HG02852 (cell line): ENCODE data around the gene GNB1L.

Experiments used
- ATAC-seq: cut with Tn5 transposase; IDR thresholded peaks from one replicate; pipeline ENCODE4 v1.9.1; 2021; ENCODE audit warnings: mild to moderate bottlenecking, moderate library complexity; ENCODE audit not compliant: unreplicated experiment

GNB1L gene

GRCh38 chr22:19877626-19878339, 23.1 kb upstream of the GNB1L start:
- ATAC-seq = no peak

DNA sequence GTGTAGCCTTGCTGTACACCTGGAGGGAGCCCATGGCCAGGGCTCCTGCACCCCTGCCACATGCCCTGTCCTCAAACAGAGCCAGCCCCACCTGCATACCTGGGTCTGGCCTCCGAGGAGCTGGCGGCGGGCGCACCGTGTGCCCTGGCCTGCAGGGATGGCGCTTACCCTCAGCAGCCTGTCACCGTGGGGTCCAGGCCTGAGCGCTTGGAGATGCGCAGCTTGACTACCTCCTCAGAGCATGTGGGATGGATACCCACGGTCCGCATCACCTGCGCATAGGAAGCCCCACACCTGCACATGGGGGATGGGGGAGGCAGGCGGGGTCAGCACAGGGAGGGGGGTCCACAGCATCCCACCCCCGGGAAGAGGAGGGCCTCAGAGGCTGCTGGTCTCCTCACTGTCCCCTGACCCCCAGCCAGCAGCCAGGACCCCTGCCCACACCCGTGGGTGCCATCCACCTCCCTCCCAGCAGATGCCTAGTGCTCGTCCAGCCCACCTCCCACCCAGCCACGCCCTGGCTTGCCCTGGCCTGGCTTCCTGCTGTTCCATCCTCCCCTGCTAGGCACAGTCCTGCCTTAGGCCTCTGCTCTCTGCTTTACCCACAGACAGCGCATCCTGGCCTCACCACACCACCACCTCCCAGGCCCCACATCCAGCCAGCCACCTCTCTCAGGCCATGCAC, 22.4 kb upstream of the GNB1L start:
- ATAC-seq = no peak

DNA sequence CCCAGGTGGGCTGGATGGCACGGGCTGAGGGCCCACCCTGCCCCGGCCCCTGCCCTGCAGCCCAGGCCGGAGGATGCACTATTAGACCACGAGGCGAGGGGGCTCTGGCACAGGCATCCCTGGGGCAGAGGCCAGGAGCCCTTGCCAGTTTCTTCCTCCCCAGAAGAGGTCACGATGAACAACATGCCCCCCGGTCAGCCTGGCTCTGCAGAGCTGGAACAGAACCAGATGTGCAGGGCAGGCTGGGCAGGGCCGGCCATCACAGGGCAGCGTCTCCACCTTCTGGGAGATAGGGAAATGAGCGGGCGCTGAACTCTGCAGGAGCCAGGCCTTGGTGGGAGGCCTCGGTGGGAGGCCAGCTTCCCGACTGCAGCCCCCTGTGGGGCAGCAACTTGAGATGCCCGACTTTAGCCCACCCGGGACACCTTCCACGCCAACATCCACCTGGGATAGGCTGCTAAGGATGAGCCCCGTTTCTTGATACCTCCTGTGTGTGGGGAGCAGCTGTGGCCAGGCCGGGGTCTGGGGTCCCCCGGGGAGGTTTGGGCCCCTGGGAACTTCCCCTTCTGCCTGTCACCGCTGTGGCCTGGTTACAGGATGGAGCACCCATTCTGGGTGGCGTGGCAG, 21.8 kb upstream of the GNB1L start:
- no peak for ATAC-seq

- no peak for ATAC-seq
These were observed 21.0 kb upstream of the GNB1L start for GRCh38 chr22:19875531-19876313.

GRCh38 chr22:19875061-19875530, 20.4 kb upstream of the GNB1L start:
- ATAC-seq = no peak

DNA sequence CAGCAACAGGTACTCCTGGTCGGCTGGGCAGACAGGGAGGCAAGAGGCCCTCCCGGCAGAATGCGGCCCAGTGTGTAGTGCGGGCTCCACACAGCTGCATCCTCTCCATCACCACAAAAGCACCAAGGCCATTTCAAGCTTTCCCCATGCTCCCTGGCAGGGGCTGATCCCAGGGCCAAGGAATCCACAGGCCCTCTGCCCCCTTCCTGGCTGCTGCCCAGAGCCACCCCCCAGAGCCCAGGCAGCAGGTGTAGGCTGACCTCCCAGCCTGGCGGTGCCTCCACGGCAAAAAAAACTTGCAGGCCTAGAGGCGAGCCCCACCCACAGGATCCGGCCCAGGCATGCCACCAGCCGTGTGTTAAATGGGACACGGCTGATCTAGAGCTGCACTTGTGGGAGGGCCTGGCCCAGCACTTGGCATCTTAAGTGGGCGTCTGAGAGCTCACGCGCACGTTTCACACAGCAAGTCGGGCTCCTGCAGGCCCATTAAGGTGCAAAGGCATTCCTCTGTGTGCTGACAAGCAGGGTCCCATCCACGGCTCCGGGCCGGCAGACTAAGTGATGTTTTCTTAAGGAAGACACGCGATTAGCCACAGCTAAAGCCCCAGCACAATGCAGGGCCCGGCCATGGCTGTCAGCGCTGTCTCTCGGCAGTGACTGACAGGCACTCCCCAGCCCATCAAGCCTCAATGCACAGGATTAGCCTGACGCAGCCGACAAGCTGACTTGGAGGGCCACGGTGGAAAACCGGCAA, 19.8 kb upstream of the GNB1L start:
- no peak for ATAC-seq

GRCh38 chr22:19873960-19874306, 19.3 kb upstream of the GNB1L start:
- no peak for ATAC-seq

DNA sequence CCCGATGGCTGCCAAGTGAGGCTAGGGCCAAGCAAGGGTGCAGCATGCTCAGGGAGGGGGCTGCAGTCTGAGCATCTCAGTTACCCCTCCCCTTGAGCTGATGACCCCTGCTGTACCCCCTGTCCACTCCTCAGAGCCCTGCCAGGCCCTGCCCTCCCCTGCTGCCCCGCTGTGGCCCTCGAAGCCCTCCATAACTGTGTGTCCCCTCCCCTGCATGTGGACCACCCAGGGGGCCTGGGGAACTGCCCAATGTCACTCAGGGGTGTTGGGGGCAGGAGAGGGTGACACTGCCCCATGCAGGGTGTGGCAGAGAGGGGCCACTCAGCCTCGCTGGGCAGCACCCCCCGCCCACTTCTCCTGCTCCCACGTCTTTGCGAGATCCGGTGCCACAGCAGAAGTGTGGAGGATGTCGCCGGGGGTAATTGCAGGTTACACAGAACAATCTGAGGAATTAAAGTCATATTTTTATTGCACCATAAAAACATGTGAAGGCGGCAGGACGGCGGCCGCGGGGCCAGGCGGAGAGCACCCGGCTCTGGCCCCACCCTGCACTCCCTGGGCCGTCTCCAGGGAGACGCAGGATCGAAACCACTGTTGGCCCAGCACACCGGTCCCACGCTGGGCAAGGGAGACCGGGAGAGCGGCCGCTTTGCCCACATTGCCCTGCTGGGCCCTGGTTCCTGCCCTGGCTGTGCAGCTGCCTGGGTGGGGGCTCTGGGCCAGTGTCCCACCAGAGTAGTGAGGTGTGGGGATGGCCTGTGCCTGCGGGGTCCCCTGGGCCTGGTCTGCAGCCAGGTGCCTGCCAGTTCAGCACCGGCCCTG, 18.7 kb upstream of the GNB1L start:
- ATAC-seq = no peak

DNA sequence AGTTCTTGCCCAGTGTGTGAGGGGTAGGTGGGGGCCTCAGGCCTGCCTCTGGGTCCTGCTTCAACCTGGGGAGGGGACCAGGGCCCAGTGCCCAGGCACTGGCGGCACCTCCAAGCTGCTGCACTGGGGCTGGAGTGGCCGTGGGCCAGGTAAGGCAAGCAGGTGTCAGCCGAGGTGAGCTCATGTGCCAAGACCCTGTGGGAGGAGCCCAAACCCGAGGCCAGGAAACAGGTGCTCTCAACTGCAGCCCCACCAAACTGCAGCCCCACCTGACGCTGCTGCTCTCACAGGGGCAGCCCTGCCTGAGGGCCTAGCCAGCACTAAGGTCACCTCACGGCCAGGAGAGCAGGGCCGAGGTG, 18.1 kb upstream of the GNB1L start:
- ATAC-seq = no peak

DNA sequence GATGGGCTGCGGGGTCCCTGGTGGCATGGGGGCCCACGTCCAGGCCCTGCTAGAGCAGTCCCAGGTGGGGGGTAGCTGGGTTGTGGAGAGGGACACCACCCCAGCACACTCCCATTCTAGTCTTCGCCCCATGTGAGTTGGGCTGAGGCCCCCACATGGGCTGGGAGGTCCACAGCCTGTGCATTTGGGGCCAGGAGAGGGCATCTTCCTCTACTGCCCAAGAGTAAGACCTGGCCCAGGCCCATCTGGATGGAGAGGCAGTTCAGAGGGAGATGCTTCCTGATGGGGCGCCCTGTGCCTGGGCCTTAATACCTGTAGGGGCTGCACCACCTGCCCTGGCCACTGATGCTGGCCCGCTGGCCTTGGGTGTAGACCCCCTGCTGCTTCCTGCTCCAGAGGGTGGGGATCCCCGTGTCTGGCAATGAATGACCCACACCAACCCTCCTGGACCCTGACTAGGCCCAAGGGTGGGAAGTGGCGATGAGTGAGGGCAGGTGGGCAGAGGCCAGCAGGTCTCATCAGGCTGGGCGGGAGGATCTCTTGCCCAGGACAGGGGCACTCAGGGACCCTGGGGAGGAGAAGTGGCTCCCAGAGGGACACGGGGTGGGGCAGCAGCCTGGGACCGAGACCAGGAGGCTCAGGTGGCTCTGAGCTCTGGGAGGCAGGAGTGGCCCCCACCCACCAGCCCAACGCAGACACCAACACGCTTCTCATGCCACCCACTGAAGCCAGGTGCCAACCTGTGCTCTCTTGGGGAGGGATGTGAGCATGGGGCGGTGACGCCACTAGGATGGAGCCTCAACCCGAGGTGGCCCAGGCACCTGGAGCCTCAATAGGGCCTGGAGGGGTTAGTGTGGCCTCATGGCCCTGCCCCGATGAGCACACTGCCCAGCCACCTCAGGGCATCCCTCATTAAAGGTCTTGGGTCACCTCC, 17.4 kb upstream of the GNB1L start:
- ATAC-seq = no peak

- no peak for ATAC-seq
These were observed 16.6 kb upstream of the GNB1L start for GRCh38 chr22:19871023-19871844.

DNA sequence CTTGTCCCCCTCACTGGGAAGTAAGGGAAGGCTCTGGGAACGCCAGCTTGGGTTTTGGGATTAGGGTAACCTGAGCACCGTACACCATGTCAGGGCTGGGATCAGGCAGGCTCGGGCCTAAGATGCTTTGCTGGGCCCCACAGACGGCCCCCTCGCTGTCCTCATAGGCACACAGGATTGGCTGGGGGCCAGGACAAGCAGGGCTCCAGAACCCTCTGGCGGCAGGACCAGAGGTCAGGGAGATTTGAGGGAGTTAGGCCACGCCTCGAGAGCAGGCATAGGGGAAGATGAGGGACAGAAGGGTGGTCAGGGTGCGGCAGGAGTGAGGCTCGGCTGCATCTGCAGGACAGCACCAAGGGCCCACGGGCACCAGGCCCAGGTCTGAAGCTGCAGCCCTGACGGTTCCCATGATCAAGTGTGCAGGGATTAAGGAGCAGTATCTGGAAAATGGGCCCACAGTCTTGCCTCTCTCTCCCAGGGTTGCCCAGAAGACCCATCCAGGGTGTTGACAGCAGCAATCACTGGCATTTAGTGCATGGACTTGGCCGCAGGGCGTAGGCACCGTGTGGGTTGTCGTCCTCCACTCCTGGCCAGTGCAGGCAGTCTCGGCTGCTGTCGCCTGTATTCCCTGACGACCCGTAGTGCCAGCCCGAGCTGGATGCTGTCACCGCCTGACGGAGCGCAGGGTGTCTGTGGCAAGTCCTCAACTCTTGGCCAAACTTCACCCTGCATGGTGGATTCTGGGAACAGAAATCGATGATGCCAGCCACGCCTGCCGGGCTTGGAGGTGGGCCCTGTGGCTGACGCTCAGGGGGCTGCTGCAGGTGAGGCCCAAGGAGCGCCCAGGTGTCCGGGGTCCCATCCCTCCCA, 15.7 kb upstream of the GNB1L start:
- ATAC-seq = no peak

DNA sequence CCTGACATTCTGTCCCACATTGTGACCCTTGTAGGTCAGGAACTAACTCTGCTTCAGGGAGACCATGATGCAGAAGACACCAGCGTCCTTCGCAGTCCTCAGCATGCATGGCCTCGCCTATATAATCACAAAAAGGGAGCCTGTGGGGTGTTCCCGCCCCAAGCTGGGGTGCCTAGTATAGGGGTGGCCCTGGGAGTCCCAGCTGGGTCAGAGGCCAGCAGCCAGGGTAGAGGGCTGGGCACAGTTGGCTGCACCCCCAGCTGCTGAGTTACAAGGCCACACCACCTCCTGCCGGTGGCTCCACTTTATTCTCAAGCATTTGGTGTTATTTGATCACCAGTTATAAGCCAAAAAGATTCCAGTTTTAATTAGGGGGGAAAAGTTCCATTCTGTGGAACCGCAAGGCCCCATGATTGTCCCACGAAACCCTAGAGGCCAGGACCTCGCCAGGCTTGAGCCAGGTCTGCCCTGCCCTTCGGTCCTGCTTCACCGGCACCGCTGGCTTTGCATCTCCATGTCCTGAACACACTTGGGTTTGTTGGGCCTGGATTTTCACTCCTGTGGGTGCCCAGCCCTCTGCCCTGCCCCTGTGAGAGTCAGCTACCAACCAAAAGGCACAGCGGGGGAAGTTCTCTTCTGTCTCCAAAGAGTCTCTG, 15.0 kb upstream of the GNB1L start:
- no peak for ATAC-seq

DNA sequence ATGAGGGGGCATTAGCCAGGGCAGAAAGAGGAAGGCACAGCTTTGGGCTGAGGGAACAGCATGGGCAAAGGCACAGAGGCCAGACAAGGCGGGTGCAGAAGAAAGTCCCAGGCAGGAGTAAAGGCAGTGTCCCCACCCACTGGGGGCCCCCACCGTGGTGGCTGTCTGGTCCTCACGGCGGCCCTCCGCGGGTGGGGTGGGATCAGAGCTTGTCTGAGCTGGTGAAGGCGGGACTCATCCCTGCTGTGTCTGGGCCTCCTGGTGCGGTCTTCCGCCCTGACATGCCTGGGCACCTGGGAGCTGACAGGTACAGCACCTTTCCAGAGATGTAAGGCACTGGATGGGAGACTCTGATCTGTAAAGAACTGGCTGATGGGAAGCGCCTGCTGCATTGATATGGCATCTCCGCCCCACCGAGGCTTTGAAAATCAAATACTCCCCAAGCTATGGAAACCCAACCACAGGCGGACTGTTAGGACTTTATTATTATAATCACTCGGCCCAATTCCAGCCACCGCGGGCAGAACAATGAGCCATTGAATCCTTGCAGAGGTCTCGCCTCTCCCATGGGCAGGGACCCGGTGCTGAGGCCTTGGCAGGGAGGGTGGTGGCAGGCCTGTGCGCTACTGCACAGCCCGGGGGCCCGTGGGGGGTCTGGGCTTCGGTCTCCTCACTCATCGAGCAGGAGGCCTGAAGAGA, 14.2 kb upstream of the GNB1L start:
- no peak for ATAC-seq

DNA sequence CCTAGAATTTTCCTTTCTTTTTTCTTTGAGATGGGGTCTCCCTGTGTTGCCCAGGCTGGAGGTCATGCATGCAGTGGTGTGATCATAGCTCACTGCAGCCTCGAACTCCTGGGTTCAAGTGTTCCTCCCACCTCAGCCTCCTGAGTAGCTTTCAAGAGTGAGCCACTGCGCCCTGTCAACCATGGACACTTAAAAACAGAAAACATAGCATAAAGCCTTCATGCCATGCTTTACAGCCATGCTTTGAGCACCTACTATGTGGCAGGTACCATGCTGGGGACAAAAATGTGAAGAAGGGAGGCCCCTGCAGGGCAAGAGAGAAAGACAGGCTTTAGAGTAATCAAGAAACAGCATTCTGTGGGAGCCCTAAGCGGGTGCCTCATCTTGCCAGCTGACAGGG, 13.7 kb upstream of the GNB1L start:
- no peak for ATAC-seq

DNA sequence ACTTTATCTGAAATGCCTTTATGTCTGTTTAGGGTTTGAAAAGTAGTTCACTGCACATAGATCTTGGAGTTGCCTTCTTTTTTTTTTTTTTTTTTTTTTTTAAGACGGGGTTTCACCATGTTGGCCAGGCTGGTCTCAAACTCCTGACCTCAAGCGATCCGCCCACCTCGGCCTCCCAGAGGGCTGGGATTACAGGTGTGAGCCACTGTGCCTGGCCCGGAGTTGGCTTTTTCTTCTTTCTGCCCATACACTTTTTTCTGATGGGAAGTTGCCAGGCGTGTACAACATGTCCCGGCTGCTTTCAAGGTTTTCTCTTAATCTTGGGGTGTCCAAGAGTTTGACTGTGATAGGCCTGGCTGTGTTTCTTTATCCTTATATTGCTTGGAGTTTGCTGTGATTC, 12.9 kb upstream of the GNB1L start:
- no peak for ATAC-seq
